ENCODE results near the gene POLR3B. TPM values are rescaled to one million over a fixed set of nuclear protein-coding genes. Genes with fewer than 3 reads are reported as not detected.

The POLR3B gene
- total and polyA plus RNA-seq, 2 of the 8 experiments (the other 6 are each of a cell fraction or from before 2014, with no cell fraction given): 5.0 to 13.2 TPM

- H2BK12ac ChIP-seq (ENCODE audit: low read depth, low read length): no peak overlapping the region
- no peak overlapping the region for H3K27ac ChIP-seq (ENCODE audit: low read depth, low read length)
- H3K79me1 ChIP-seq (ENCODE audit: low read depth, low read length): no peaks in the 10 kb centered on the region
- no peak overlapping the region for H3K18ac ChIP-seq (ENCODE audit: extremely low read depth, low read length)
- H4K8ac ChIP-seq (ENCODE audit: extremely low read depth, insufficient read depth, low read length): no peak overlapping the region
- no peak overlapping the region for H3K56ac ChIP-seq (replicated peaks; ENCODE audit: insufficient read length, low read depth, low read length)
- no peaks in the 10 kb centered on the region for H4K20me1 ChIP-seq (replicated peaks in 1 of 2; ENCODE audit: control insufficient read depth in 1 of 2, insufficient read depth in 2 of 2, low read length in 2 of 2)
- H3K23me2 ChIP-seq (ENCODE audit: low read depth, low read length): peaks cover 3% of the 10 kb centered on the region; the same call in 1 of the 2 replicates
- FAIRE-seq (no peak), DNase-seq (ENCODE audit: low read depth in 1 of 2, low spot score in 2 of 2) (no peak)
- H3K27me3 ChIP-seq (replicated peaks in 1 of 4; ENCODE audit: control insufficient read depth in 3 of 4, extremely low read depth in 1 of 4, insufficient read depth in 3 of 4, low read length in 3 of 4): no peaks in the 10 kb centered on the region
- TF ChIP-seq RFX5 (IDR thresholded peaks at IDR 0.05; ENCODE audit: borderline replicate concordance, low read depth, low read length) (no peak), SP2 (IDR thresholded peaks at IDR 0.05; ENCODE audit: low read length) (no peak), HDAC2 (IDR thresholded peaks at IDR 0.05; ENCODE audit: borderline replicate concordance in 1 of 2, low read depth in 2 of 2, low read length in 2 of 2) (no peak), EP300 (IDR thresholded peaks at IDR 0.05; ENCODE audit: borderline replicate concordance in 1 of 2, low read depth in 2 of 2, low read length in 2 of 2) (no peak), PHF8 (conservative IDR thresholded peaks at IDR 0.05; ENCODE audit: low read depth, low read length) (no peak), KDM5A (IDR thresholded peaks at IDR 0.05; ENCODE audit: low read length) (no peak), SP1 (IDR thresholded peaks at IDR 0.05; ENCODE audit: low read depth, low read length) (no peak)
- TF ChIP-seq, protein P1, sequence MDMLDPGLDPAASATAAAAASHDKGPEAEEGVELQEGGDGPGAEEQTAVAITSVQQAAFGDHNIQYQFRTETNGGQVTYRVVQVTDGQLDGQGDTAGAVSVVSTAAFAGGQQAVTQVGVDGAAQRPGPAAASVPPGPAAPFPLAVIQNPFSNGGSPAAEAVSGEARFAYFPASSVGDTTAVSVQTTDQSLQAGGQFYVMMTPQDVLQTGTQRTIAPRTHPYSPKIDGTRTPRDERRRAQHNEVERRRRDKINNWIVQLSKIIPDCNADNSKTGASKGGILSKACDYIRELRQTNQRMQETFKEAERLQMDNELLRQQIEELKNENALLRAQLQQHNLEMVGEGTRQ (IDR thresholded peaks at IDR 0.05; ENCODE audit: low read length): no peak
- TF ChIP-seq, protein P2, sequence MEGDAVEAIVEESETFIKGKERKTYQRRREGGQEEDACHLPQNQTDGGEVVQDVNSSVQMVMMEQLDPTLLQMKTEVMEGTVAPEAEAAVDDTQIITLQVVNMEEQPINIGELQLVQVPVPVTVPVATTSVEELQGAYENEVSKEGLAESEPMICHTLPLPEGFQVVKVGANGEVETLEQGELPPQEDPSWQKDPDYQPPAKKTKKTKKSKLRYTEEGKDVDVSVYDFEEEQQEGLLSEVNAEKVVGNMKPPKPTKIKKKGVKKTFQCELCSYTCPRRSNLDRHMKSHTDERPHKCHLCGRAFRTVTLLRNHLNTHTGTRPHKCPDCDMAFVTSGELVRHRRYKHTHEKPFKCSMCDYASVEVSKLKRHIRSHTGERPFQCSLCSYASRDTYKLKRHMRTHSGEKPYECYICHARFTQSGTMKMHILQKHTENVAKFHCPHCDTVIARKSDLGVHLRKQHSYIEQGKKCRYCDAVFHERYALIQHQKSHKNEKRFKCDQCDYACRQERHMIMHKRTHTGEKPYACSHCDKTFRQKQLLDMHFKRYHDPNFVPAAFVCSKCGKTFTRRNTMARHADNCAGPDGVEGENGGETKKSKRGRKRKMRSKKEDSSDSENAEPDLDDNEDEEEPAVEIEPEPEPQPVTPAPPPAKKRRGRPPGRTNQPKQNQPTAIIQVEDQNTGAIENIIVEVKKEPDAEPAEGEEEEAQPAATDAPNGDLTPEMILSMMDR (IDR thresholded peaks at IDR 0.05; ENCODE audit: control extremely low read depth in 1 of 3, insufficient read depth in 1 of 3, low read depth in 1 of 3, low read length in 3 of 3): no peak
- CTCF ChIA-PET (ENCODE audit: partially characterized antibody): interaction anchor here (0.7 to 1.2 kb wide), 3 partner anchors 9 to 38 kb away, joined by 3 to 4 read pairs (median 4); no protein-coding TSS in a partner anchor
- no peak overlapping the region for H2BK15ac ChIP-seq (ENCODE audit: low read length)
- no peak overlapping the region for H2BK20ac ChIP-seq (ENCODE audit: low read length)
- no peak overlapping the region for H2BK5ac ChIP-seq (ENCODE audit: low read depth, low read length)
- H3K14ac ChIP-seq (ENCODE audit: insufficient read length): no peak overlapping the region
- H3K4me1 ChIP-seq (replicated peaks in 1 of 4; ENCODE audit: control insufficient read depth in 3 of 4, insufficient read depth in 4 of 4, low read length in 3 of 4): peaks cover 0 to 11% (median 2%) of the 10 kb centered on the region in 4 experiments; a peak in 3 of 7 replicates
- H3K4me3 ChIP-seq (ENCODE audit: extremely low read depth in 1 of 4, insufficient read depth in 2 of 4, low read depth in 3 of 4, low read length in 4 of 4): no peak overlapping the region
- WGBS, 2 experiments (ENCODE audit: extremely low coverage in 1 of 2, insufficient coverage in 1 of 2, insufficient read length in 1 of 2, insufficient replicate concordance in 2 of 2, low coverage in 1 of 2, low lambda C conversion rate in 2 of 2, missing lambda C conversion rate in 1 of 2): 92% methylated on average over 1 of the region's 1 CpG; no CpG with 5 or more reads in 1 of the 2 experiments
- no peak overlapping the region for H3K9ac ChIP-seq (replicated peaks in 1 of 4; ENCODE audit: extremely low read depth in 1 of 4, low read depth in 3 of 4, low read length in 3 of 4)
- POLR2A ChIA-PET (ENCODE audit: partially characterized antibody): no interaction called here
- no peak overlapping the region for H2AFZ ChIP-seq (ENCODE audit: low read length)
- no peak overlapping the region for H2BK120ac ChIP-seq (replicated peaks; ENCODE audit: low read depth, low read length)
- no peaks in the 10 kb centered on the region for H3K9me3 ChIP-seq (ENCODE audit: insufficient read depth in 2 of 2, low read depth in 1 of 2, low read length in 1 of 2)
- no peak overlapping the region for H4K91ac ChIP-seq (replicated peaks; ENCODE audit: insufficient read length, low read length)
- H4K5ac ChIP-seq (ENCODE audit: insufficient read length, low read depth, low read length): no peak overlapping the region
- no peaks in the 10 kb centered on the region for H3K36me3 ChIP-seq (ENCODE audit: control insufficient read depth in 2 of 4, insufficient read depth in 4 of 4, low read length in 3 of 4)
- no peak overlapping the region for H3K4me2 ChIP-seq (ENCODE audit: insufficient read depth in 1 of 2, low read depth in 2 of 2, low read length in 2 of 2)
- no peak overlapping the region for H2AK5ac ChIP-seq (ENCODE audit: low read depth, low read length)
- H3K4ac ChIP-seq (replicated peaks; ENCODE audit: insufficient read length, low read depth, low read length): no peak overlapping the region
- H3K79me2 ChIP-seq (ENCODE audit: control insufficient read depth in 1 of 2, insufficient read depth in 2 of 2, low read length in 2 of 2): no peaks in the 10 kb centered on the region
- H3K23ac ChIP-seq (ENCODE audit: insufficient read length): no peak overlapping the region
Measured at GRCh38 chr12:106308121-106308520, 49.4 kb upstream of the POLR3B start.

Data from H1 (cell line).